CD4-positive, alpha-beta T cell treated with Interleukin-17A for 4 hours (primary cell): Measurements from ENCODE around the gene DNAJC7.
"Not testable (repeated sequence)": the region's sequence is repeated elsewhere in the genome, so short reads cannot be mapped to it uniquely, and the experiment has no call there.

Source experiments
- DNase-seq: peaks from one replicate; pipeline ENCODE4 v3.0.0-alpha.2; 2020; ENCODE audit warnings: mixed read lengths

DNAJC7 gene

GRCh38 chr17:42040818-42041217 lies 23.6 kb upstream of the DNAJC7 start:
- no peak for DNase-seq

- DNase-seq = no peak
Measured at GRCh38 chr17:42039794-42040763, 22.8 kb upstream of the DNAJC7 start.

- DNase-seq = no peak
Measured at GRCh38 chr17:42038221-42038973, 21.2 kb upstream of the DNAJC7 start.

GRCh38 chr17:42034059-42034458 lies 16.8 kb upstream of the DNAJC7 start:
- no peak for DNase-seq

GRCh38 chr17:42031584-42031983 lies 14.3 kb upstream of the DNAJC7 start:
- DNase-seq = no peak

- DNase-seq = no peak
Measured at GRCh38 chr17:42028791-42029127, 11.5 kb upstream of the DNAJC7 start.

- no peak for DNase-seq
Measured at GRCh38 chr17:42027961-42028790, 10.9 kb upstream of the DNAJC7 start.

GRCh38 chr17:42027590-42027889 lies 10.3 kb upstream of the DNAJC7 start:
- no peak for DNase-seq

GRCh38 chr17:42026857-42027589 lies 9.8 kb upstream of the DNAJC7 start:
- DNase-seq = no peak

GRCh38 chr17:42025936-42026335 lies 8.7 kb upstream of the DNAJC7 start:
- no peak for DNase-seq

GRCh38 chr17:42025191-42025579 lies 7.9 kb upstream of the DNAJC7 start:
- DNase-seq = no peak

GRCh38 chr17:42023524-42024349 lies 6.5 kb upstream of the DNAJC7 start:
- no peak for DNase-seq

- not testable (repeated sequence) for DNase-seq
Measured at GRCh38 chr17:42020845-42021244, 3.6 kb upstream of the DNAJC7 start.

GRCh38 chr17:42019509-42020404 lies 2.5 kb upstream of the DNAJC7 start, which contains the start of gene NKIRAS2:
TSS of gene NKIRAS2 (plus strand) at chr17:42020090. CDS start at chr17:42021578, 1,488 bp downstream.
- DNase-seq = peak; percentile 95

- no peak for DNase-seq
Measured at GRCh38 chr17:42018988-42019387, 1.7 kb upstream of the DNAJC7 start.

- no peak for DNase-seq
Measured at GRCh38 chr17:42018339-42018738, 1.1 kb upstream of the DNAJC7 start.

GRCh38 chr17:42017866-42018200 lies 594 bp upstream of the DNAJC7 start:
- no peak for DNase-seq

GRCh38 chr17:42016411-42016831 lies 818 bp downstream of the DNAJC7 start:
- DNase-seq = peak; percentile 16

GRCh38 chr17:42013740-42014139 lies 3.5 kb downstream of the DNAJC7 start:
- not testable (repeated sequence) for DNase-seq

GRCh38 chr17:42012363-42012762 lies 4.9 kb downstream of the DNAJC7 start:
- not testable (repeated sequence) for DNase-seq
